ENCODE measurements around the gene PACSIN2.

GRCh38 chr22:42847110-42847509, 167.8 kb downstream of the PACSIN2 start:
- TF ChIP-seq CTCF (IDR thresholded peaks at IDR 0.05) (no peak), POLR2A (IDR thresholded peaks at IDR 0.05) (no peak), POLR2AphosphoS5 (IDR thresholded peaks at IDR 0.05) (no peak)
